Activated CD8-positive, alpha-beta memory T cell treated with anti-CD3 and anti-CD28 coated beads, Interleukin-2, amount 50 U/mL, for 24 hours (primary cell): ENCODE results near the gene VPS52.

Source experiments
- DNase-seq: peaks from one replicate; pipeline ENCODE4 v3.0.0-alpha.2; 2020; ENCODE audit errors: extremely low read depth

VPS52 gene

DNA sequence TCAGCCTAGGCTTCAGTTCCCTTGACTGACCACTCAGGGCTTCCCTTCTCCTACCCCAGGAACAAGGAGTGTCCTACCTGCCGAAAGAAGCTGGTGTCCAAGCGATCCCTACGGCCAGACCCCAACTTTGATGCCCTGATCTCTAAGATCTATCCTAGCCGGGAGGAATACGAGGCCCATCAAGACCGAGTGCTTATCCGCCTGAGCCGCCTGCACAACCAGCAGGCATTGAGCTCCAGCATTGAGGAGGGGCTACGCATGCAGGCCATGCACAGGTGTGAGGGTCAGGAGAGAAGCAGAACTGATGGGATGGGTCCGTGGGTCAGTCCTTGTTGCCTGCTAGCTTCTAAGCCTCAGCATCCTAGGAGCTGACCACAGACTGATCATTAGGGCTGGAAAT is 61.8 kb downstream of the VPS52 start:
- DNase-seq, result no peak

DNA sequence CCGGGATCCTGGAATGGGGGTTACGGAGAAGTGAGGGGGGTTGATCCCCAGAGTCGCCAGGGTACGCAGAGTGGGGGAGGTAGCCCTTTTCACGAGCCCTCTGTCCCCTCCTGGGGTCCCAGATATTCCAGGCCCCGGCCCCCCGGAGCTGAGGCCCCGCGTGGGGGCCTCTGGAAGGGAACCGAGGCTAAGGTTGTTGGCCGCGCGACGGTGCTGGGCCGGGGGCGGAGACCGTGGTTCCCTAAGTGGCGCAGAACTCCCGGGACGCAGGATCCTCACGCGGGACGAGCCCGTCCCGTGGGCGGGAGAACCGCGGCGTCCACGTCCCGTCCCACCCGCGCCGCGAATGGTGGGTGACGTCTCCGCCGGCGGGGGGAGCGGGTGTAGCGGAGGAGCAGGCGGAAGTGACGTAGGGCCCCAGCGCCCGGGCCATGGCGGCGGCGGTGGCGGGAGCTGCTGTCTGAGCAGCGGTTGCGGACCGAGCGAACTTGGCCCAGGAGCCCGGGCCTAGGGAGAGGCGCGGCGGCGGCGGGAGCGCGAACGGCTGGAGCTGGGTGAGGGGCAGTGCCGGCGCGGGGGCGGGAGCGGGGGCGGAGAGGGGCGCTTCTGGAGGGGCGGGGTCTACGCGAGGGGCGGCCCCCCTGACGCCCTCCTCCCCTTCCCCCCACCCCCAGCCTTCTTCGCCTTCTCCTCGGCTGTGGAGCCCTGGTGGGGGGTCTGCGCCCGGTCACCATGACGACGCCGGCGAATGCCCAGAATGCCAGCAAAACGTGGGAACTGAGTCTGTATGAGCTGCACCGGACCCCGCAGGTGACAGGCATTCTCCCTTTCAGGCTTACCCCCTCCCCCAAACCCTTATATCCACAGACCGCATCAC is 63.3 kb downstream of the VPS52 start, which contains the start of gene RING1:
Gene RING1, plus strand, starts transcription at position 410 of the 877 bp plus-strand sequence. Its CDS starts 323 bp downstream, at position 733.
- no peak for DNase-seq

DNA sequence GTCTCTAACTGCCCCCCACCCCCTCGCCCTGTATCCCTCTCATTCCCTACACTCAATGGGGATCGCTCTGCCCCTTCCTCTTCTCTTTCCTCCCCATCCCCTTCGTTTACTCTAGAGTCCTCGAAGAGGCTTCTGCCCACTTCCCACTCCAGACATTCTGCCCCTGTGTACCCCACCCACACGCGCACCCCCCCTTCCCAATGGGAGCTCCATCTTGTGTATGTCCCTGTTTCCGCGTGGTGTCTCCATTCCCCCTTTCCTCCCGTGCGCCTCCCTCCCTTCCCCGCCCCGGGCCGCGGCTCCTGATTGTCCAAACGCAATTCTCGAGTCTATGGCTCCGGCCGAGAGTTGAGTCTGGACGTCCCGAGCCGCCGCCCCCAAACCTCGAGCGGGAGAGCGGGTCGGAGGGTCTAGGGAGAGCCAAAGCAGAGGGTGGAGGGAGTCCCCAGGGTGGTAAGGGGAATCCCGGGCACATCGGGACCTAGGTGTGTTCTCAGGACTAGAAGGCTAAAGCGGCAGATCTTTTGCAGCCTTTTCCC is 64.1 kb downstream of the VPS52 start:
- no peak for DNase-seq

DNA sequence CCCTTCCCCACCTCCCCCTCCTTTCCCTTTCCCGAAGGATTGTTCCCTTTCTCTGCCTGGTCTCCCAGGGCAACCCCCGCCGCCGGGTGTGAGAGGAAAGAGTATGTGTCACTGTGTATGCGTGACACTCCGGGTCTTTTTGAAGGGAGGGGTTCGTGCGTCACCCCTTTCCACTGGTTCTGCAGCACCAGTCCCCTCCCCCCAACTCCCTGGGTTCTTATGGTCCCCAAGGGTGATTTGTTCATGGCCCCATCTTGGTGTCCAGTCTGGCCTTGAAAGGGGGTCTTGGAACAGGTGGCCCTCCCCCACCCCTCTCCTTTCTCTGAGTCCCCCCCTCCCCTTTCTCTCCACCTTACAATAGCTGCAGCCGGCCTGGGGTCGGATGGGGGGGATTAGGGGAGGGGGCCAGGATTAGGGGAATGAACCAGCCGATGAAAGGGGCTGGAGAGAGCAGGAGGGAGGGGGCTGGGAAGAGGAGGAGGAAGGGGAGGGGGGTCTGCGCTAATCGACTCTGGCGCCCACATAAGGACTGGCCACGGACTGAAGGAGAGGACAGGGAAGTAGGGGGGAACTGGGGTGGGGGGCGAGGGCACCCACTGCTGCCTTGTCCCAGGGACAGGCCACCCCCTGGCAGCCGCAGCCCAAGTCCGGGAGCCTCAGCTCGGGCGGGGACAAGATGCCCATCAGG is 64.7 kb downstream of the VPS52 start:
- no peak for DNase-seq

DNA sequence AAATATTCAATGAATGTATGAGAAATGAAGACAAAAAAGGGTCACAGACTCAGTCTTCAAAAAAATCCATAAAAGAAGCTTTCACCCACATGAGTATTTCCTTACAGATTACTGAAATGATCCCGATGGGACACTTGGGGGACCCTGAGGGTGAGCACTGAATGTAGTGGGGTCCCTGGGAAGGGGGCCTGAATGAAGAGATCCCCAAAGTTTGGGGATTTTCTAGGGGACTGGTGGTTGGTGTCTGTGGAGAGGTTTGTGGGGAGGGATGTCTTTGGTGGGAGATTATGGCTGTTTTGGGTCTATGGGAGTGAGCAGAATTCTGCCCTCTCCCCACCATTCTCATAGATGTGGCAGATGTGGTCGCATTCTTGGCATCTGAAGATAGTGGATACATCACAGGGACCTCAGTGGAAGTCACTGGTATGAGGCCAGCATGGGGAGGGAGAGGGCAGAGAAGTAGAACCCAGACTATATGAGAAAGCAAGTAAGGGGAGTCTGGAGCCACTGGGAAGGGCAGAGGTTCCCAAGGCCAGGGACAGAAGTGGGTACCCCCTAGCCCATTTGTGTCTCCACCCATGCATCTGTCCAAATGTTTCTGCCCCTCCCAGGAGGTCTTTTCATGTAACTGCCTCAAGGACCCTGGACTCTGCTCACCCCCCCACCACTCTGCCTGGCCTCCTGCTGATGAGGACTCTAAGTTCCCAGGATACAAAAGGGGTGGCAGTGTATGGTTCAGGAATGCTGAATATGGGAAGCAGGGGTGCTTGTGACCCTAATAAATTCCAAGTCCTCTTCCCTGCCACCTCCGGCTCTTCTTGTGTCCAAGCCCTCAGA is 65.4 kb downstream of the VPS52 start:
- DNase-seq, result no peak

DNA sequence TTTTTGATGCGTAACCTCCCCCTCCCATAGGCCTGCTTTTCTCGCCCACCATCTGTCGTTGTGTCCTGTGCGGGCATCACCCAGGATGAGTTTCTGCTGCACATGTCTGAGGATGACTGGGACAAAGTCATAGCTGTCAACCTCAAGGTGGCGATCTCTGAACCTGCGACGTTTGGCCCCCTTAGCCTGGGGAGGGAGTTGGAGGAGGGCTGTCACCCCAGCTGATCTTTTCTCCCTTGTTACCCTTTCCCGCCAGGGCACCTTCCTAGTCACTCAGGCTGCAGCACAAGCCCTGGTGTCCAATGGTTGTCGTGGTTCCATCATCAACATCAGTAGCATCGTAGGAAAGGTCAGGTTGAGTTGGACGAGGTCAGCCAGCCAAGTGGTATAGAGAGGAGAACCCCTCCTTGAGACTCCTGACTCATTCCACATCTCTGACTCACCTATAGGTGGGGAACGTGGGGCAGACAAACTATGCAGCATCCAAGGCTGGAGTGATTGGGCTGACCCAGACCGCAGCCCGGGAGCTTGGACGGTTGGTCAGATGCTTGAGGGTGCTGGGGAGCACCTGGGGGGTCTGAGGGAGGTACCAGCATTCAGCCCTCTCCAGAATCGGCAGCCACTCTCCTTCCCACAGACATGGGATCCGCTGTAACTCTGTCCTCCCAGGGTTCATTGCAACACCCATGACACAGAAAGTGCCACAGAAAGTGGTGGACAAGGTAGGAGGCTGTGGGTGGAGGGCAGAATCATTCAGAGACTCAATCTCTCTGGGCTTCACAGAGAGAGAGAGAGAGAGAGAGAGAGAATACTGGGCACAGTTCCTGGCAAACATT is 66.3 kb downstream of the VPS52 start:
- no peak for DNase-seq

DNA sequence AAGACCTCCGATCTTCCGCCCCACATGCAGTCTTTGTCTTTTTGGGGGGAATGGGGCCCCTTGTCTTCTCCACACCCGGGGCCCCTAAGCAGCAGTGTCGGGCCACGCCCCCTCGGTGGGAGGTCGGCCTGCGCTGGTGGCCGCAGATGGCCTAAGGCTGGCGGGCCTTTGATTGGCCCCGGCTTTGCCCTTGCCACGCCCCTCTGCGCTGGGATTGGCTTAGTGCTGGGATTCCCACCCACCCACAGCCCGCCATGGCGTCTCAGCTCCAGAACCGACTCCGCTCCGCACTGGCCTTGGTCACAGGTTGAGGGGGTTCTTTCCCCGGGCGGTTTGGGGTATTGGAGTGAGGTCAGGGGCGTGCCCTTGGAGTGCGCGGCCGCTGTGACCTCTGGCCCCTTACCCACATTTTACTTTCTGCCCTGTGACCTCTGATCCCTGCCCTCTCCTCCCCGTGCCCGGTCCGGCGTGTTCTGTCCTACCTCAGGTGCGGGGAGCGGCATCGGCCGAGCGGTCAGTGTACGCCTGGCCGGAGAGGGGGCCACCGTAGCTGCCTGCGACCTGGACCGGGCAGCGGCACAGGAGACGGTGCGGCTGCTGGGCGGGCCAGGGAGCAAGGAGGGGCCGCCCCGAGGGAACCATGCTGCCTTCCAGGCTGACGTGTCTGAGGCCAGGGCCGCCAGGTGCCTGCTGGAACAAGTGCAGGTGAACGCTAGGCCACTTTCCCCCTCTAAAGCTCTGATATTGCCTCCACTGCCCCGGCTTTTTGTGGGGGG is 67.1 kb downstream of the VPS52 start, which contains the start of gene HSD17B8:
Gene HSD17B8, plus strand, starts transcription at position 241 of the 776 bp plus-strand sequence. Its CDS starts 14 bp downstream, at position 255.
- peak; percentile 91 for DNase-seq

DNA sequence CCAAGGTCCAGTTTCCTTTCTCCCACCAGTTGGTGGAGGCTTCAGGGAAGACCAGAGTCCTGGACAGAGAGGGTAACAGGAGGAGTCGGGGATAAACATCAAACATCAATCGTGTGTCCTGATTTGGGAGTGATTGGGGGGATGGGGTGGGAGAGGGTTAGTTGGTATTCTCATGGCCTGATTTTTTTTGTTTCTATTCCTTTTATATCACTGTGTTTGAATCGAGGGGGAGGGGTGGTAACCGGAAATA is 67.6 kb downstream of the VPS52 start:
- no peak for DNase-seq

DNA sequence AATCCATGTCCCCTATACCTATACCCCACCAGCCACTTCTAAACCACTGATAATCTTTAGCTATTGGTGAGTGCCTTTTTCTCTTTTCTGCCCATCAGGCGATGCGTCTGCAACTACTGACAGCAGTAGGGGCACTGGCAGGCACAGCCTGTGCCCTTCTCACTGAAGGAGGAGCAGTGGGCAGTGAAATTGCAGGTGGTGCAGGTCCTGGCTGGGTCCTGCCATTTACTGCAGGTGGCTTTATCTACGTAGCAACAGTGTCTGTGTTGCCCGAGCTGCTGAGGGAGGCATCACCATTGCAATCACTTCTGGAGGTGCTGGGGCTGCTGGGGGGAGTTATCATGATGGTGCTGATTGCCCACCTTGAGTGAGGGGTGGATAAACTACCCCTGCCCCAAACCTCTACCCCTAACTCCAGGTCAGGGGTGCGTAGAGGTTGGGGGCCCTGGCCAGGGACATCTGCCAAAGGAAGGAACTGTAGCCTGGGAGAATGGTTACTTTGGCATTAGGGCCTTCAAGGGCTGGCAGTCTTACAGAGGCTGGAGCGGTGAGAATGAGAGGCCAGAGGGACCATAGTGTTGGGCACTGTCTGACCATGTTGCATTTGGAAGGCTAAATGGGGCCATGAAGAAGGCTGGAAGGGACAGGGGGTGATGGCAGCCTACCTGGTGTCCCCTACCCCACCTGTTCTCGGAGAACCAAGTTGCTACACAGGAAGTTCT is 68.1 kb downstream of the VPS52 start:
- no peak for DNase-seq

DNA sequence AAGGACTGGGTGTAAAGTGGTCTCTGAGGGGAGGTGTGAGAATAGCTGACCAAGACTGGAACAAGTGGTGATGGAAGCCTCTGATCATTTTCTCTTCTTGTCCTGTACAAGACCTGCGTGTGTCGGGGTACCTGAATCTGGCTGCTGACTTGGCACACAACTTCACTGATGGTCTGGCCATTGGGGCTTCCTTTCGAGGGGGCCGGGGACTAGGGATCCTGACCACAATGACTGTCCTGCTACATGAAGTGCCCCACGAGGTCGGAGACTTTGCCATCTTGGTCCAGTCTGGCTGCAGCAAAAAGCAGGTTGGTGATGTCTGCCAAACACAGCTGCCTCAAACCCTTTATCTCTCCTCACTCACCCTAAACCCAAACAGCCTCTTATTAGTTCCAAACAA is 68.9 kb downstream of the VPS52 start:
- DNase-seq, result no peak

DNA sequence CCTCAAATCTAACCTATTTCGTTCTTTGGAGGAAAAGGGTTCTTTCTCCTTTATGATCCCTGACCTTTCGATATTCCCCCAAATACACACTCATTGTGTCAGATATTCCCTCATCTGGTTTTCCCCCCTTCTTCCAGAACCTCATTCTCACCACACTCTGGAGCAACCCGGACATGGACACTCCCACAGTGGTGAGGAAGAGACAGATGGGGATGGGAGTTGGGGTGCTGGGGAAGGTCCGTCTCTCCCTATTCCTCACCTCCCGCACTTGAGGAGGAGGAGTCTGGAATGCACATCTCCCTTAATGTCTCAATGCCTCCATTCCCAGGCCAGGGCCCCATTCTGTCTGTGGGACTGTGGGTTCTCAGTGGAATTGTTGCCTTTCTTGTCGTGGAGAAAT is 69.7 kb downstream of the VPS52 start:
- no peak for DNase-seq

DNA sequence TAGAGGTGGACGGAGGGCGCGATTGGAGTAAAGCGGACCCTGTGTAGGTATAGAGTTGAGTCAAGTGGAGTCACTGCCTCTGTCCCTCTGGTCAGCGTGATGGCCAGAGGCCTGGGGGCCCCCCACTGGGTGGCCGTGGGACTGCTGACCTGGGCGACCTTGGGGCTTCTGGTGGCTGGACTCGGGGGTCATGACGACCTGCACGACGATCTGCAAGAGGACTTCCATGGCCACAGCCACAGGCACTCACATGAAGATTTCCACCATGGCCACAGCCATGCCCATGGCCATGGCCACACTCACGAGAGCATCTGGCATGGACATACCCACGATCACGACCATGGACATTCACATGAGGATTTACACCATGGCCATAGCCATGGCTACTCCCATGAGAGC is 70.5 kb downstream of the VPS52 start:
- DNase-seq, result no peak
